SU-DHL-6 (cell line): ENCODE measurements around the gene TPO.

Experiments used
- EZH2phosphoT487 ChIP-seq: fragments of 200-600 bp; sonication (generic), shearing (Covaris generic); conservative IDR thresholded peaks from 2 replicates; pipeline ENCODE4 v1.6.1; 2018; ENCODE audit warnings: mild to moderate bottlenecking, antibody characterized with exemption, low read length, moderate library complexity, mixed read lengths
- TF ChIP-seq, protein P1 (sequence below): fragments of 200-600 bp; sonication (generic); IDR thresholded peaks from one replicate; pipeline ENCODE4 v1.5.1; 2017; ENCODE audit warnings: antibody characterized with exemption, mild to moderate bottlenecking, low read length, moderate library complexity; ENCODE audit not compliant: insufficient read depth, poor library complexity, severe bottlenecking

- TF ChIP-seq, protein P1, sequence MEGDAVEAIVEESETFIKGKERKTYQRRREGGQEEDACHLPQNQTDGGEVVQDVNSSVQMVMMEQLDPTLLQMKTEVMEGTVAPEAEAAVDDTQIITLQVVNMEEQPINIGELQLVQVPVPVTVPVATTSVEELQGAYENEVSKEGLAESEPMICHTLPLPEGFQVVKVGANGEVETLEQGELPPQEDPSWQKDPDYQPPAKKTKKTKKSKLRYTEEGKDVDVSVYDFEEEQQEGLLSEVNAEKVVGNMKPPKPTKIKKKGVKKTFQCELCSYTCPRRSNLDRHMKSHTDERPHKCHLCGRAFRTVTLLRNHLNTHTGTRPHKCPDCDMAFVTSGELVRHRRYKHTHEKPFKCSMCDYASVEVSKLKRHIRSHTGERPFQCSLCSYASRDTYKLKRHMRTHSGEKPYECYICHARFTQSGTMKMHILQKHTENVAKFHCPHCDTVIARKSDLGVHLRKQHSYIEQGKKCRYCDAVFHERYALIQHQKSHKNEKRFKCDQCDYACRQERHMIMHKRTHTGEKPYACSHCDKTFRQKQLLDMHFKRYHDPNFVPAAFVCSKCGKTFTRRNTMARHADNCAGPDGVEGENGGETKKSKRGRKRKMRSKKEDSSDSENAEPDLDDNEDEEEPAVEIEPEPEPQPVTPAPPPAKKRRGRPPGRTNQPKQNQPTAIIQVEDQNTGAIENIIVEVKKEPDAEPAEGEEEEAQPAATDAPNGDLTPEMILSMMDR = no peak
- no peak for TF ChIP-seq EZH2phosphoT487
These were observed 63.4 kb downstream of the TPO start for GRCh38 chr2:1476617-1477195.
